ENCODE results near the gene PCDH20.
A peak's percentile ranks its signal among the peaks of the same experiment; 100 is the strongest.
"Not testable (repeated sequence)": the region's sequence is repeated elsewhere in the genome, so short reads cannot be mapped to it uniquely, and the experiment has no call there.

Gene PCDH20, protein sequence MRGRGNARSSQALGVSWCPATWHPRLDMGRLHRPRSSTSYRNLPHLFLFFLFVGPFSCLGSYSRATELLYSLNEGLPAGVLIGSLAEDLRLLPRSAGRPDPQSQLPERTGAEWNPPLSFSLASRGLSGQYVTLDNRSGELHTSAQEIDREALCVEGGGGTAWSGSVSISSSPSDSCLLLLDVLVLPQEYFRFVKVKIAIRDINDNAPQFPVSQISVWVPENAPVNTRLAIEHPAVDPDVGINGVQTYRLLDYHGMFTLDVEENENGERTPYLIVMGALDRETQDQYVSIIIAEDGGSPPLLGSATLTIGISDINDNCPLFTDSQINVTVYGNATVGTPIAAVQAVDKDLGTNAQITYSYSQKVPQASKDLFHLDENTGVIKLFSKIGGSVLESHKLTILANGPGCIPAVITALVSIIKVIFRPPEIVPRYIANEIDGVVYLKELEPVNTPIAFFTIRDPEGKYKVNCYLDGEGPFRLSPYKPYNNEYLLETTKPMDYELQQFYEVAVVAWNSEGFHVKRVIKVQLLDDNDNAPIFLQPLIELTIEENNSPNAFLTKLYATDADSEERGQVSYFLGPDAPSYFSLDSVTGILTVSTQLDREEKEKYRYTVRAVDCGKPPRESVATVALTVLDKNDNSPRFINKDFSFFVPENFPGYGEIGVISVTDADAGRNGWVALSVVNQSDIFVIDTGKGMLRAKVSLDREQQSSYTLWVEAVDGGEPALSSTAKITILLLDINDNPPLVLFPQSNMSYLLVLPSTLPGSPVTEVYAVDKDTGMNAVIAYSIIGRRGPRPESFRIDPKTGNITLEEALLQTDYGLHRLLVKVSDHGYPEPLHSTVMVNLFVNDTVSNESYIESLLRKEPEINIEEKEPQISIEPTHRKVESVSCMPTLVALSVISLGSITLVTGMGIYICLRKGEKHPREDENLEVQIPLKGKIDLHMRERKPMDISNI

DNA sequence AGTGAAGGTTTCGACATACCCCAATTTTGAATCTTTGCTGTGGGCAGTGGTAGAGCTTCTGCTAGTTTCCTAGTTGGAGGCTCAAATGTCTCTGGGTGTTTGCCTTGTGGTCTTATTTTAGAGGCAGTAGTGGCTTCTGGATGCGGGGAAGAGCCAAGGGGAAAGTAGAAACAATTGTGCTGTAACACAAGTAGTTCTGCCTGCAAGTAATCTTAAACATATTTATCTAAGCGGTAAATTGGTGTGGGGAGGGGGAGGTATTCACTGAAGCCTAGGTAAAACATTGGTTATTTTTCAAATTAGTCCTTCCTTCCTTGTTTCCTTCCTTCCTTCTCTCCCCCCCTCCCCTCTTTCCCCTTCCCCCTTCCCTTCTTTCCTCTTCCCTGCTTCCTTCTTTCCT lies at the start of gene PCDH20:
Gene PCDH20 (minus strand): TSS at position 101 of the 400 bp plus-strand sequence. CDS start 691 bp downstream, outside the sequence.
- DNase-seq = no peak

DNA sequence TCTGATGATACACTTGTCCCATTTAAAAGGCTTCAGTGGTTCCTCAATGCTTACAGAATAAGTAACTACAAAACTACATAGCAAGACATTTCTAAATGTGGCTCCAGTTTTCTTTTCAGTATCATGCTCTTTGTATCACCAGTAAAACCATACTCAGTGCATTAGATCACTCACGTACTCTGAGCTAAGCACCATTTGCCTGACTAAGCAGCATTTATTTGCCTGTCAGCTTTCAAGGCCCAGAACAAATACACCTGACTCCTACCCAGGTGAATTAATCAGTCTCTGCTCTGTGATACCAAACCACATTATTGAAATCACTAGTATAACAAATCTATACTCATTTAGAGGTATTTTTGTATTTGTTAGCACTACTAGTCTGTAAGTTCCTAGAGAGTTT lies 47.4 kb upstream of the PCDH20 start:
- DNase-seq = no peak

DNA sequence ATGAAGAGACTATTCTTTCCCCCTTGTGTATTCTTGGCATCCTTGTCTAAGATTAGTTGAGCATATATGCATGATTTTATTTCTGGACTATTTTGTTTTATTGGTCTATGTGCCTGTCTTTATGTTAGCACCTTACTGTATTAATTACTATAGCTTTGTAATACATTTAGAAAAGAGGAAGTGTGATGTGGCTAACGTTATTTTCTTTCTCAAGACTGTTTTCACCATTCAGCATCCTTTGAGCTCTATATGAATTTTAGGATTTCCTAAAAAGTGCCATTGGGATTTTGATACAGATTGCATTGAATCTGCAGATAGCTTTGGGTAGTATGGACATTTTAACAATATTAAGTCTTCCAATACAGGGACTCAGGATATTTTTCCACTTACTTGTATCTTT lies 37.5 kb upstream of the PCDH20 start:
- no peak for DNase-seq

DNA sequence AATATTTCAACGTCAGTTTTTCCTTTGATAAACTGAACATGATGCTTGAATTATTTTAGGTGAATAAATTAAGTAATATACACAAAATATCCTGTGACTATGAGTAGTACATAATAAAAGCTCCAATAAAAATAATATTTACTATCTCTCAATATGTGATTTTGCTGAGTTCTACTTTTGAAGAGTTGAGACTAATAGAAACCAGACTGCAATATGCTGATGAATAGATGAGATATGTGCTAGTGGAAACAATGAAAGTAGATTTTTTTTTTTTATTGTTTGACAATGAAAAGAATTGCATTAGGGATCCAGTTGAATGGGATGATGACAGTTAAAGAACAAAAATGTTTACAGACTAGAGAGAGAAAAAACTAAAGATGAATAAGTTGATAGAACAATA lies 16.4 kb upstream of the PCDH20 start:
- DNase-seq = no peak

DNA sequence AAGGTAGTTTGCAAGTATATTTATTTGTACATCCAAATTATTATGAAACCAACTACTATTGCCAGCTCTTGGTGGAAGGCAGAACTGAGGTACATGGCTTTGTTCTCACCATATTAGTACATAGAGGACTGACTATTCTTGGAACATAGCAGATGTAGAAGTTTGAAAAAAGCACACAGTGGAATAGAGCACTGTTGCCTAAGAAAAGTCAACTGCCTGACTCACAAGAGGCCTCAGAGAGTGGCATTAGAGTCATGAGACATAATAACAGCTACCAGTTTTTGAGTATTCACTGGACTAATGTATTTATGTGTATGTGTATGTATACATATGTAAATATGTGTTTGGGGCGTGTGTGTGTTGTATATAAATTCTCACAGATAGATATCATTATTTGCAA lies 8.3 kb upstream of the PCDH20 start:
- DNase-seq = no peak

DNA sequence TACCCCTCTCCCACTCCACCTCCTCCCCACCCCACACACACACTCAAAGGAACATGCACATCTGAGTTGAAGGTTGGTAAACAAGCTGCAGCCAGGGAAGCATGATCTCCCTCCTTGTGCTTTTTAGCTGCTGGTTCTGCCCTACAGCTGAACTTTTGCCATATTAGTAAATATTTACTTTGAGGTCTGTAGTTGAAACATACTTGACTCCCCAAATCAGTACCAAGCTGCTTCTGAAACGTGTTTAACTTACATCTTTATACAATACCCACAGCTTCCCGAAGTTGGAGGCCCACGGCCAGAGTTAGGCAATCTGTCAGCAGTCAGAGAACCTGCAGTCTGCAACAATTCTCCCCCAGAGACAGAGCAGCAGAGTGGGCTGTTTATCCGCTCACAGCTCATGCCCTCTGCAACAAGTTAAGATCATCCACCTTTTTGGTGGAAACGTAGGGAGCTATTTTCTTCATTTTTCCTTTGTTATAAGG lies 1.5 kb upstream of the PCDH20 start:
- no peak for DNase-seq

DNA sequence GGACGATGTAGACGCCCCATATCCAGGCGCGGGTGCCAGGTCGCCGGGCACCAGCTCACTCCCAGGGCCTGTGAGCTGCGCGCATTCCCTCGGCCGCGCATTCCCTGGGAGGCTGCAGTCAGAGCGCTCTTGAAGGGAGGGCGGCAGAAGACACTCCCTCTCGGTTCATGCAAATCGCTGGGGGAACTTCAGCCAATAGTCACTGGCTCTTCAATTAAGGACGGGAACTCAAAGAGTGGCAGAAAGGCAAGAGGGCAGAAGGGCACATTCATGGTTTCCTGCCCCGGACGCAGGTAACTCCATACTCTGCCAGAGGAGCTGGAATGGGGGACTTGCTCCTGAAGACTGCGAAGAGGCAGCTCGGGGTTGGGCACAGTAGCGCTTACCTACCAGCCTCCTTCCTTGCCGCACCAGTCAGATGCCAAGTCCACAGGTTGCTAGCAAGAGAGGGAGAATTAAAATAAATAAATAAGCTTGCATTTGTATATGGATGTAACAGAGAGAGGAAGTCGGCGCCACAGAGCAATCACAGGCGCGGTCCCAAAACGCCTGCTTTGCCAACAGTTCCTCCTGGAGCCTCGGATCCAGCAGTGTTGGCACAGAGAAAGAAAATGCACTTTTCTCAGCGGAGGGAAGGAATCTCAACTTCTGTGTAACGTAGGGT lies 459 bp downstream of the PCDH20 start:
- DNase-seq = peak in 27 of 51 donors; percentile 1 to 71 (median 28)

DNA sequence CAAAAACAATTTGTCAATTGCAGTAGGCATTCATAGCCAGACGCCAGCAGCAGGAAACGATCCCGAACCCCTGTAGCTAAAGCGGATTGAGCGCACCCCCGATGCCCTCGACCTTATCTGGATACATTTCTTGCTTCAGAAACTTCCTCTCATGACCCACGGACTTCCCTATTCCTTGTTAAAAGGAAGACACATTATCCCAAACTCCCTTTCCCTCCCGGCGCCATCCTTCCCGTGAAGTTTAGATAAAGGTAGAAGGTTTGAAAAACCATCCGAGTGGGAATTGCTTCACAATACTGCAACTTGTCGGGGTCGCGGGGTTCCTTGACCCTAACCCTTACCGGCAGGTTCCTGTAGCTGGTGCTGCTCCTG lies 977 bp downstream of the PCDH20 start:
- DNase-seq = peak in 1 of 51 donors; percentile 24

DNA sequence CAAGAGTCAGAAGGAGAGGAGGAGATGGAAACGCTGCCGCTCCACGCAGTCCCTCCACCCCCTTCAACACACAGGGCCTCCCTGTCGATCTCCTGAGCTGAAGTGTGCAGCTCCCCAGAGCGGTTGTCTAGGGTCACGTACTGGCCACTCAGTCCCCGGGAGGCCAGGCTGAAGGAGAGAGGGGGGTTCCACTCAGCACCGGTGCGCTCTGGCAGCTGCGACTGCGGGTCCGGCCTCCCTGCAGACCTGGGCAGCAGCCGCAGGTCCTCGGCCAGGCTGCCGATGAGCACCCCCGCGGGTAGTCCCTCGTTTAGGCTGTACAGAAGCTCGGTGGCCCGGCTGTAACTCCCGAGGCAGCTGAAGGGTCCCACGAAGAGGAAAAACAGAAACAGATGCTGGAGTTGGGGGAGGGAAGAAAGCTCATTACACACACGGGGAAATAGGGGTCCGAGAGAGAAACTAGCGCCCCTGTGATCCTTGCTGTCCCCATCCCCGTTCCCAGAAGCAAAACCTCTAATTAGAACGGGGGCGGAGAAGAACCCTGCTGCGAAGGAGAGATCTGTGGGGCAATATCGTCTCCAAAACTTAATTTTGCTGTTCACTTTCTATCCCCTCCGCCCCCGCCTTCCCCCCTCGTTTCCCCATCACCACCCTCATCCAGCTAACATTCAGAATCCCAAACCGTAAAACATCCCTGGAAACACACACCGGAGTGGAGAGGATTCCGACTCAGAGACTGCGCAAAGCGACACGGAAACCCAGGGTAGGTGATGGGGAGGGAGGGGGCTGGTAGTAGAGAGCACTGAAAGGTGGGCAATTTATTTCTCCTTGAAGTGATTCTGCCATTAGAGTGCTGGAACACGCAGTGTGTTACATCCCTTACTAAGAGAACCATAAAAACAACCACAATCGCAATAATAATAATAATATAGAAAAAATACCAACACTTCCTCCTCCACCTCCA lies 1.8 kb downstream of the PCDH20 start:
- peak in 5 of 51 donors; percentile 1 to 6 (median 2) for DNase-seq

DNA sequence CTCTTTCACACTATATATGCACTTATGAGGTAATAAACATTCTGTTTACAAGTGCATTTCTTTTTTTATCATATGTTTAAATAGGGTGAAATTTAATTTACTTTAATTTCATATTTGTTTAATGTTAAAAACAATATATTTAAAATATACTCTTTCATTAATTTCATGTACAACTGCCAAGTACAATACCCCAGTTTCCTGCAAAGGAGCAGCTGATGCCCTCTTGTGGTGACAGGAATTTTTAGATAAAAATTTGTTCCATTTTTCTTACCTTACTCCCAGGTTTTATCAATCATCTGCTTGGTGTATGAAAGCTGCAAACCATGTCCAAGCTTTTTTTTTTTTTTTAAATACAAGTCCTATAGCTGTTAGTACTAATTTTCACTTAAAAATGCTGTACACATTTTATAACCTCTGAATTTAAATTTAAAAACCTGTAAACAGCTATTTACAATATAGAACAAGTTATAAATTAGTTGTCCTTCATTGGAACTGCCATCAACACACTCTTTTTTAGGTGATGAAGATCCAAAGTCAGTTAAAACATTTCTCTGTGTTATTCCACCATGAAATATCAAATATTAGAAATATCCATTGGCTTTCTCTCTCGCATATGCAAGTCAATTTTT lies 4.9 kb downstream of the PCDH20 start:
- no peak for DNase-seq

DNA sequence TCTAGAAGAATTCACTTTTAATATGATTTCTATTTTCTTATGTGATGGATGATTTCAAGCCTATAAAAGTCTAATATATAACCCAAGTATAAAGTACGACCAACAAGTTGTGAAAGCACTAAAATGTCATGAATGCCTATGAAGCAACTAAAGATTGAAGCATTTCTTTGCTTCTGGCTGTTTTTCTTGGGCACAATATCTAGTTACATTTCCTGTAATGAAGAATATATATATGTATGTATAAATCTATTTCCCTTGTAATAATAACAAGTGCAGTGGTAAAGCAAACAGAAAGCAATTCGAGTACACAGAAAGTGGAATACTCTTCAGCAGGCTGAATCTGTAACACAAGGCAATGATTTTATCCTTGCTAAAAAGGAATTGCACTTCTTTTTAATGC lies 5.4 kb downstream of the PCDH20 start:
- no peak for DNase-seq

DNA sequence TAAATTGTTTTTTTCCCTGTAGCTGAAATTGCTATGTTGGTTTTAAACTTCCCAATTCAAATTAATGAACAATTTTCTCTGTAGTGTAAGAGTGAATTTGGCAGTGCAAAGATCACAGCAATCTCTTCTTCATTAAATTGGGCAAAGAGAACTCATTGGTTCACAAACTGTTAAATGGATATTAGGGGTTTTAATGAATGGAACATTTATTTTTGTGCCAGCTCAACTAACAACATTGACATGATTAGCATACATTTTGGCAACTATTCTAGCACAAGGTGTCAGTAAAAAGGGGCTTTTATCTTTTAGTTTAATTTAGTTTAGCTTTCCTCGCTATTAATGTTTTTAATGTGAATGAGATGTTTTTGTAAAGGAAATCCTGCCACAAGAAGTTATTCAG lies 7.1 kb downstream of the PCDH20 start:
- DNase-seq = no peak

DNA sequence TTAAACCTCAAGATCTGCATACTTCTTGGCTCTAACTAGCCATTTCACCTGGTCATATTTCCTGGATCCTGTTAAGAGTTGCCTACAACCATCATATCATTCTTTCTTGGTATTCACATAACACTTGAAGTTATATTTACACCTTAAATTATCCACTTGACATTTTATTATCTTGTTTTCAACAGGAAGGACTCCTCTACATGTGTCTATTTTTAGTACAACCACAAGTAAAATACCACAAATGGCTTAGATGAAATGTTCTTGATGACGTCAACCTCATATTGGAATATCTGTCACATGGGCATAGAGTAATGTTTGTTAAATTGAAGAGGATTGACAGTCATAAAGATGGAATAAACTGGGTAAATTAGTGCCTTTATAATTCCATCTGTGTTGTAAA lies 9.4 kb downstream of the PCDH20 start:
- no peak for DNase-seq

DNA sequence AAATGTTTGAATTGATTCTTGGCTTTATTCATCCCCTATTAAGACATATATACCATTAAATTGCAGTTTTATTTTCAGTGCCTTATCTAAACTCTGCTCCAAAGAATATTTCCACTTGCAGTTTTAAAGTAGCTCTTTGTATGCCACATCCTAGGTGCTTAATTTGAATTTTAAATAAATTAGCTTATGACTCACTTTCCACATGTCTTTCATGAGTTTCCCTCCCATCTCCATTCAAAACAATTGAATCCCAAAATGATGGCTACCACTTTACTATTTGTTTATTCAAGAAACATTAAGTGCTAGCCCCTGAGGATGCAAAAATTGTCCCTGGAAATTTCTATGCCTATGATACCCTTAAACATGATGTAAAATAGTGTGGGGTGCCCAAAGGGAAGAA lies 19.5 kb downstream of the PCDH20 start:
- no peak for DNase-seq

DNA sequence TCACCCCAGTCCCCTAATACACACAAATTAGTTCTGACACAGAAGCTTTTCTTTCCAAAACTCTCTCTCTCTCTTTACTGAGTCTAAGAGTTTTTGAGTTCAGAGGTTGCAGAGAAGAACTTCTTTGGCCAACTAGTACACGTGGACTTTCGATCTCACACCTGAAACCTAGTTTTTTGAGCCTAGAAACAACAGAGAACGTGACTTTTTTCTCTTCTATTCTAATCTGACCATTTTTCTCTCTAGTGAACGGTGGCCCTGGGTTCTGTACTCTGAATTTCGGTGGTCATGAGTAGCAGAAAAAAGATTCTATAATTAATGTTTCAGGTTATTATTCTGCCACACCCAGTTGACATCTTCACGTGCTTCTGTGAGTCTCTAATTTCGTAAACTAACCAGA lies 24.2 kb downstream of the PCDH20 start:
- no peak for DNase-seq

DNA sequence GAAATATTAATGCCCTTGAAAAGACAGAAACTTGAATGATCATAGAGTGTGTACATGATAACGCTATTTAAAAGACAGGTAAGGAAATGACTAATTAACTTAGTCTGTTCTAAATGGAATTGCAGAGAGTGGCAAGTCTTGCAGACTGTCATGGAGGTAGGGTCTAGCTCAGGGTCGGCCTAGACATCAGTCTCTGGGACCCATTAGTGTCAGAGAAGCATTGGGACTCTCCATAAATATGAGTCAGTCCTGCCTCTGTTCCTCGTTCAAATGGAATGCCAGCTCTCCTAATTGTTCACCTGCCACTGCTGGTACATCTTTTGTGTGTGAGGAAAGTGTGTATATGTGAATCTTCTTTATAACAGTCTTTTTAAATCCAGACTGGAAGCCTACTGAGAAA lies 28.0 kb downstream of the PCDH20 start:
- DNase-seq = no peak

DNA sequence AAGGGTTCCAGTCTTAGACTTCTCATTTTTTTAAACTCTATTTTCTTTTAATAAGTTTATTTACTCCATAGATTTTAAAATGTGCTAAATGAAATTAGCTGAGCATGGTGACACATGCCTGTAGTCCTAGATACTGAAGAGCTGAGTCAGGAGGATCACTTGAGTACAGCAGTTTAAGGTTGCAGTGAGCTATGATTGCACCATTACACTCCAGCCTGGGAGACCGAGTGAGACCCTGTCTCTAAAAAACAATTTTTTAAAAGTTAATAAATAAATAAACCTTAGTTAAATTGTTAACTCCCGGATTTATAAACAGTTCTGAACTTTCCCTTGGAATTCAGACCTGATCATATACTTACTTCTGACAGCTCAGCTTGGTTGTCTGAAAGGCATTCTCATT lies 32.5 kb downstream of the PCDH20 start:
- DNase-seq = no peak

DNA sequence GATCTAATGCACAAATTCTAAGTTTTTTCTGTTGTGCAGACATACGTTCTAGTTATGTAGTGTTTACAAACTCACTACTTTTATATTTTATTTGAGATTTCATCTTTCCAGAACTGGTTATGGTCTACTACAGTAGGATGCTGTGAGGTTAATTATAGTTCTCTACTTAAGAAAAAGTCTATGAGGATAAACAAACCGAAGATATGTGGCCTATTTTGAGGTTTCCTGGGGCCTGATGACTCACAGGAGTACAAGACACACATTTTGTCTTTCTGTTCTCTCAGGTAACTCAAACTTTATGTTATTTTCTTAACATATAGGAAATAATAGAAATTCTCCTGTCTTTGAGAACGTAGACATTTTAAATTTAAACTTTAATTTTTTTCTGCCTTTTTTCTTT lies 45.1 kb downstream of the PCDH20 start:
- no peak for DNase-seq

DNA sequence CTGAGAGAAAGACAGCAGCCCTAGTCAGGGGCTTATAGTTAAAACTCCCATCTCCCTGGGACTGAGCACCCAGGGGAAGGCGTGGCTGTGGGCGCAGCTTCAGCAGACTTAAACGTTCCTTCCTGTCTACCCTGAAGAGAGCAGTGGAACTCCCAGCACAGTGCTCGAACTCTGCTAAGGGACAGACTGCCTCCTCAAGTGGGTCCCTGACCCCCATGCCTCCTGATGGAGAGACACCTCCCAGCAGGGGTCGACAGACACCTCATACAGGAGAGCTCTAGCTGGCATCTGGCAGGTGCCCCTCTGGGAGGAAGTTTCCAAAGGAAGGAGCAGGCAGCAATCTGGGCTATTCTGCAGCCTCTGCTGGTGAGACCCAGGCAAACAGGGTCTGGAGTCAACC lies 51.0 kb downstream of the PCDH20 start:
- DNase-seq = not testable (repeated sequence)

DNA sequence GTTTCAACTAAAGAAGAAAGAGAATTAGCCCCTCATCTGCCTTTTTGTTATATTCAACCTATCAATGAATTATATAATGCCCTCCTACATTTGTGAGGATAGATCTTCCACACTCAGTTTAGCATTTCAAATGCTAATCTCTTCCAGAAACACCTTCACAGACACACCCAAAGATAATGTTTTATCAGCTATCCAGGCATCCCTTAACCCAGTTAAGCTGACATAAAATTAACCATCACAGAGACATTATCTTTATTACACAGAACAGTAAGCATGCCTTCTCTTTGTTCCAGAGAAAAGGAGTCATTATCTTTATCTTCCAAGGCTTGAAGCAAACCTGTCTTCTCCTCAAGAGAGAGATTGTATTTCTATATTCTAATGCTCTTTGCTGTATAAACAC lies 53.1 kb downstream of the PCDH20 start:
- DNase-seq = no peak
